Activated CD4-positive, alpha-beta T cell treated with anti-CD3 and anti-CD28 coated beads for 4 hours (primary cell): ENCODE data around the gene PHF20.
"Not testable (repeated sequence)": the region's sequence is repeated elsewhere in the genome, so short reads cannot be mapped to it uniquely, and the experiment has no call there.

Source experiments
- DNase-seq, 2 donors: peaks; one replicate each; pipeline ENCODE4 v3.0.0-alpha.2; 2020

The PHF20 gene

DNA sequence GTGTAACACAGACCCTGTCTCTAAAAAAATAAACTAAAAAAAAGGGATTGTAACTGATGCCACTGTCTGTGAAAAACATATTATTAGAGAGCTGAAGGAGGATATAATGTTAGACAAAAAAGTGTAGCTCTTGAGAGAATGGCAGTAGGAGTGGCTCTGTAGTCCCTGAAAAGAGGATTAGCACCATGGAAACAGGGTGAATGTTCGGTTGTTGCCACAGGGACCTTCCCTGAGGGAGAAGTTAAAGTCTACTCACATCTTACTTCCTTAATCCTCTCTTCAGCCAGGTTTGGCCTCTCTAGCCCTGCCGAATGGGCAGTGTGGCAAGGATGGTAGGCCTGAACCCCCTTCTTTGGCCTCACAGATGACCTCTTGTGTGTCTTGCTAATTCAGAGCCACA, 170.4 kb downstream of the PHF20 start:
- no peak for DNase-seq

DNA sequence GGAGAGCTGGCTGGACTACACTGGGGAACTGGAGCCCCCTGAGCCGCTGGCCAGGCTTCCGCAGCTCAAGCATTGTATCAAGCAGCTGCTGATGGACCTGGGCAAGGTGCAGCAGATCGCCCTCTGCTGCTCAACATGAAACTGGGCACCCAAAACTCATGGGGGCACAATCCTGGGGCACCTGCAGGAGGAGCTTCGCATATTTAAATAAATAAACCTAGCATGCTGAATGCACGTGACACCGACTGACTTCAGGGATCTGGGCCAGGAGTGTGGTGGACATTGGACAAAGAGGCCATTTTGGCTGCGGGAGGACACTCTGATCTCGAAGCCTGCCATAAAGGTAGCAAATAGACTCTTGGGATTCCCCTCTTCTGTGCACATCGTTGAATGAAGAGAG, 175.7 kb downstream of the PHF20 start:
- DNase-seq: peak in 1 of 2 donors; percentile 4

DNA sequence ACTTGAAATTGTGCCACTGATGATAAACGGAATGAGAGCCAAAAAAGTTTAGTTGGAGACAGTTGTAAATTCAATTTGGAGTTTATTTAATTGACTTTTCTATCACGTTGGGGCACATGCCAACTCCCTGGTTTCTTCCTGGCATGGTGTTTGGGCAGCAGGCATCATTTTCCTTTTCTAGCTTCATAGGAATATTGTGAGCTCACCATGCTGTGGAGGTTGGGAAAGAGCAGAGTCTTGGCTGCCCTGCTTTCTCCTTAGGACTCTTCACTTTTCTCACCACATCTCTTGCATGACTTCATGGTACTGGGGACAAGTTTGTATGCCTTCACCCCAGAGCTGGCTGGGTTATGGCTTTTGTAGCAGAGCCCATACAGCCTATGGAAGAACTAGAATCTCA, 176.1 kb downstream of the PHF20 start:
- no peak for DNase-seq

DNA sequence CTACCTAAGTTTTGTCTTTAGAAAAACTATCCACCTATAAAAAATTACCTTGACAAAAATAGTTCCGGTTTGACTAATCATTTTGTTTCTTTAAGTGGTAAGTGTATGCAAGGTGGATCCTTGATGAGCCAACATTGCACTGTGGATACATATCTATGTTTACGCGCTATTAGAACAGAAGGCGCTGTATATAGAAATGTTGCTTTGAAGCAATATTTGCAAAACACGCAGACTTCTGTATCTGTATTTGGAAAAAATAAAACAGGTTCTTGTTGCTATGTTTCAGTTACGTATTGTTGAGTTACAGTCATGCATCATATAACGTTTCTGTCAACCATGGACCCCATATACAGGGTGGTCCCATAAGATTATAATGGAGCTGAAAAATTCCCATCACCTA, 178.3 kb downstream of the PHF20 start:
- DNase-seq: no peak

DNA sequence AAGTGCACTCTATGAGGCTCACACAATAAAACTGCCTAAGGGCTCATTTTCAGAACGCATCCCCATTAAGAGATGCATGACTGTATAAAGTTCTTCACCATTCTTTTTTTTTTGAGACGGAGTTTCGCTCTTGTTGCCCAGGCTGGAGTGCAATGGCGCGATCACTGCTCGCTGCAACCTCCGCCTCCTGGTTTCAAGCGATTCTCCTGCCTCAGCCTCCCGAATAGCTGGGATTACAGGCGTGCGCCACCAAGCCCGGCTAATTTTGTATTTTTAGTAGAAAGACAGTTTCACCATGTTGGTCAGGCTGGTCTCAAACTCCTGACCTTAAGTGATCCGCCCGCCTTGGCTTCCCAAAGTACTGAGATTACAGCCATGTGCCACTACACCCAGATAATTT, 180.3 kb downstream of the PHF20 start:
- not testable (repeated sequence) for DNase-seq

DNA sequence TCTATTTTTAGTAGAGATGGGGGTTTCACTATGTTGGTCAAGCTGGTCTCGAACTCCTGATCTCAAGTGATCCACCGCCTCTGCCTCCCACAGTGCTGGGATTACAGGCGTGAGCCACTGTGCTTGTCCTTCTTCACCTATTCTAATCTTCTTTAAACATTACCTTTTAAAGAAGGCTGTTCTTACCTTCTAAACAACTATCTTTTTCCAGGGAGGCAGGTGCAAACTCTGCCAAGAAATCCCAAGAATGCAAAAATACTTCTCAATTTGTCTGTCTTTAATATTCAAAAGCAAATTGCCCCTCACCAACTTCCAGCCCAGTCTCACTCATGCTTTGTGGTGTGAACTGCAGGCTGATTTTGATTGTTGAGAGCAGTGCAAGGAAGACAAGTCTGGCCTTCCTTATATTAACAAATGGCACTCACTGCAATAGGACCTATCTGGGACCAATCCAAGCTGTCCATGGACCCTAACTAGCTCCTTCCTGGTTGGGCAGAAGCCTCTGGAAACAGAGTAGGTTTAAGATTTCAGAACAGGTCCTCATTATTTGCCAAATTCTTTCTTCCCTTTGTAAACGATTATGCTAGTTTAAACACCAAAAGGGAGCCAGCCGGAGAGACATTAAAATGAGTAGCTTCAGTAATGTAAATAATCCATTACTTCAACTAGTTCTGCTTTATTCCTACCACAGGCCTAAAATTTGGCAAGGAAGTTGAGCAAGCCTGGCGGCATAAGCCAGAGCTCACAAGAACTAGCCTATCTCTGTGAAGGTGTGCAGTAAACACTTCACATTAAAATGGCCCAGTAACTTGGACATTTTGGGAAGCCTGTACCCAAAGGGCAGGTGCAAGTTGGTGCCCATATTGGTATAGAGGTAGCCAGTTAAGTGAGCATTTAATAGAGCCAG, 180.9 kb downstream of the PHF20 start:
- no peak for DNase-seq

DNA sequence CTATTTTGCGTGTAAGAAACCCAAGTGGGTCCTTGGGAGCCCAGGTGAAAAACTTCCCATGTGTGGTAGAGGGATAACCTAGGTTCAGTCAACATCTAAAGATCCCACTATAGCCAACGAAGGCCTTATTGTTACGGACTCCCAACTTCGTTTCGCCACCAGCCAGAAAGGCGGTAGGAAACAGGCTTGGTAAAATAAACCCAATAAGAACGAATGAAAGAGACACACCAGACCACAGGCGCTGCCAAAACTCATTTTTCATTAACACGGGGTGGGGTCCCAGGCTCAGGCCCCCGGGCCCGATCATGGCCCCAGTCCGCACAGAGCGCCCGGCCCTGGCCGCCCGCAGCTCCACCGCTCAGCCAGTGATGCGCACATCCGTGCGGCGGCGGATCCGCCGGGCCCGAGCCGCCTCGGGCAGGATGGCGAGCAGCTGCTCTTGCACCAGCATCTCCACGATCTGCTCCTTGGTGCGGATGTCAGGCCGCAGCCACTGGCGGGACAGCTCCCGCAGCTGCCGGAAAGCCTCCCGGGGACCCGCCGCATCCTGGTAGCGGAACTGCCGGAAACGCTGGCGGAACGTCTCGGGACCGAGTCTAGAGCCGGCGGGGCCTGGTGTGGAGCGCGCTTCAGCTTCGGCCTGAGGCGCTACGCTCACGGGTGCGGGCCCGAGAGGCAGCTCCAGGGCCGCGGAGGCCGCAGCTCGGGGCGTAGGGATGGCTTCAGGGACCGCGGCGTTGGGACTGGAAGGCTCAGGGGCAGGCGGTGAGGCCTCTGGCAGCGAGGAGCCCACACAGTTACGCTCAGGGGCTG, 181.8 kb downstream of the PHF20 start:
- DNase-seq: peak; percentile 46 to 62

DNA sequence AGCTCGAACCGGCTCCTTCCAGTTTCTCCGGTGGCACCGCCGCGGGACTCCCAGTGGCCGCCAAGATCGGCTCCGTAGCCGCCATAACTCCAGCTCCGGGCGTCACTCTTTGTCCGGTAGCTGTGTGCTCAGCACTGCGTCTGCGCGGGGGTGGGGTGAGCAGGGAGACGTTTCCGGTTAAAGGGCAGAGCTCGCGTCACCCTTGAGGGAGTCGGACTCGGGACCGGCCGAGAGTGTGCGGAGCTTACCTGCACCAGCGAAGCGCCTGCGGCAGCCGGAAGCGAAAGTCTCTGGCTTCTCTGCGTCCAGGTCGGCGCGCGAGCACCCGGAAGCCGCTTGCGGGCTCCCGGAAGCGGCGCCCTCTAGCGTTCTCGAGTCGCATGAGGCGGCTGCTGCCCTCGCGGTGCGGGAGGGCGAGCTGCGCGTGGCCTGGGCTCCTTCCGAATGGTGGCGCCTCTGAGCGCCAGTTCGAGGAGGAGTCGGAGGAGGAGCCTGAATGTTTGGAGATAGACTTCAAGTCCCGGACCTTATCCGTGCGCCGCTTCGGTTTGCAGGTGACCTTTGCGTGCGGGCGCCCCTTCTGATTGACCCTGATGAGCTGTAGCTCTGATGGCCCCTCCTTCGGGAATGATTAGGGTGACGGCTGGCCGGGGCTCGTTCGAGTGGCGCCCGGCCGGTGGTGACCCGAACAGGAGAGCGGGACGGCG, 182.5 kb downstream of the PHF20 start, which contains the start of gene SCAND1:
Gene SCAND1, minus strand, starts transcription at position 303 of the 707 bp plus-strand sequence. Its CDS starts 218 bp downstream, at position 85.
- DNase-seq: peak; percentile 92 to 97

DNA sequence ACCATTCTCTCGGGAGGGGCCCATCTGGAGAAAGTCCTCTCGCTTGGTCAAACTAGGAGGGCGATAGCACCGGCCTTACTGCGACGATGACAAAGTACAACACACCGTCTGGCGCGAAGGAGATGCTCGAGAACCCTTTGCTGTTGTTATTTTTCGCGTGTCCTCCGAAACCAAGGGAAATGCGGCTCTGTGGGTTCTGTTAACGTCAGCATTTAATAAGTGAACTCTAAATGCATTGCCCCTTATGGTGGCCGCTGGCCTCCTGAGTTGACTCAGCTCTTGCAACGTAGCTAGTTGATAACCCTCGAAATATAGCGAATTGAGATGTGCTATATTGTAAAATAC, 183.1 kb downstream of the PHF20 start:
- DNase-seq: no peak

DNA sequence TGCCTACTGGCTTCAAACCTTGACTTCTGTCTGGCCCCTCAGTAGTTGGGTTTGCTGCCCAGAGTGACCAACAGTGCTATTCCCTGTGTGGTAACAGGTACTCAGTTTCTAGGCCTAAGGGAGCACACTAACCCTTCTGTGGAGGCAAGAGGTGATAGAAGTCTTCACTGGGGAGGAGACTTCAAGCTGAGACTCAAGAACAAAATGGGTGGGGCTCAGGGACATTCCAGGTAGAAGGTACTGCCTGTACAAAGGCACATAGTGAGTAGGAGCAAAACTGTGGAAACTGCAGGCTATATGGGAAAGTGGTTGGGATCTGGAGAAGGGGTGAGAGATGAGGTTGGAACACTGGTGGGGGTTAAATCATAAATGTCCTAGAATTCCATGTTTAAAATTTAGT, 184.8 kb downstream of the PHF20 start:
- DNase-seq: no peak

DNA sequence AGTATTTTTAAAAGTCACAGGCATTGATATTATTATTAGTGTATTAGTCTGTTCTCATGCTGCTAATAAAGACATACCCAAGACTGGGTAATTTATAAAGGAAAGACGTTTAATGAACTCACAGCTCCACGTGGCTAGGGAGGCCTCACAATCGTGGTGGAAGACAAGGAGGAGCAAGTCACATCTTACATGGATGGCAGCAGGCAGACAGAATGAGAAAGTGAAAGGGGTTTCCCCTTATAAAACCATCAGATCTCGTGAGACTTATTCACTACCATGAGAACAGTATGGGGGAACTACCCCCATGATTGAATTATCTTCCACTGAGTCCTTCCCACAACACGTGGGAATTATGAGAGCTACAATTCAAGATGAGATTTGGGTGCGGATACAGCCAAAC, 187.5 kb downstream of the PHF20 start:
- DNase-seq: not testable (repeated sequence)

DNA sequence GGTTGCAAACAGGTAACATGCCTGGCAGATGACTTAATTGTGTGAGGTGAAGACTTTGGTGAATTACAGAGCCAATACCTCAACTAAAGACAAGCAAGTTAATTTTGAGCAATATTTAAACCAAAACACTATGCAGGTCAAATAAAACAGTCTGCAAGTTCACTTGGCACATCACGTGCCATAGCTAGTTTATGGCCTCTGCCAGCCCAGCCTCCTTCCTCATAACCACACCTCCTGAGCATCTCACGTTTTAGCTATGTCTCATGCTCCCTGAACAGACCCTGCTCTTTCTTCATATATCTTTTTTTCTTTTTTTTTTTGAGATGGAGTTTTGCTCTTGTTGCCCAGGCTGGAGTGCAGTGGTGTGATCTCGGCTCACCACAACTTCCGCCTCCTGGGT, 192.1 kb downstream of the PHF20 start:
- no peak for DNase-seq

DNA sequence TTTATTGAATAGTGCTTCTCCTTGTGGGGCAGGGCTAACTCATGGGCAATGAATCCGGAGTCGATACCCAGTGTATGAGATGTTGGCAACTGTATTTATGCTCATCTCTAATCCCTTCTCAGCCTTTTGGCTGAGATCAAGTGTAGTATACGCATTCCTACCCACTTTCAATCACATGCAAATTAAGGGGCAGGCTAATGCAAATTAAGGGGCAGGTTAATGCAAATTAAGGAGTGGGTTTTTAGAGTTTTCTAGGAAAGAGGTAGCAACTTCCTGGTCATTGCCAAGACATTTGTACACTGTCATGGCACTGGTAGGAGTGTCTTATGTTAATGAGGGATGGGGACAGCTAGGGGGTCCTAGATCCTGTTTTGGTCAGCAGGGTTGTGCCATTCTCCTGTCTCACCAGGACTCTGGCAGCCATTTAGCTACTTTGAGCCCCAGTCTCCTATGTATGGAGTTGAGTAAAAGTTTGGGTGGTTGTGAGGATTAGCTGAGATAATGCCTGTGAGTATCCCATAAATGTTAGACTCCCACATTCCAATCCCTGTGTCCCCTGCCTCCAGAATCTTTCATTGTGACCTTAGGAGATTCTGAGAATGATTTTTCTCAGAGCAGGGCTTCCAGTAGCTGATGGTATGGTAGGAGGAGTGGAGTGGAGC, 196.3 kb downstream of the PHF20 start, which contains the start of gene CNBD2:
Gene CNBD2, plus strand, starts transcription at position 612 of the 662 bp plus-strand sequence. CDS start 173 bp downstream, outside the sequence.
- DNase-seq: no peak

DNA sequence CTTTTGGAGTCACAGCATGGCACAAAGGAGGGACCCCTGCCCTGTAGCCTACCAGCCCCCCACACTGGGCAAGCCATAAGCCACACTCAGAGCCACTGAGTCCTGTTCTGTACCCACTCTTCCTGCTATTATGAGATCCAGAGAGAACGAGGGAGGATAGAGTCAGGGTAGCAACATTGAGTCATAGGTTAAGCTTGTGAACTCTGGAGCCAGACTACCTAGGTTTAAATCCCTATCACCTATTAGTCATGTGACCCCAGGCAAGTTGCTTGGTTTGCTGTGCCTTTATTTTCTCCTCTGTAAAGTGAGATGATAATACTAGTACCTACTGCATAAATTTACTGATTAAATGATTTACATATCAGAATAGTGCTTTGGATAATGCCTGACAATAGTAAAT, 197.1 kb downstream of the PHF20 start:
- DNase-seq: no peak

DNA sequence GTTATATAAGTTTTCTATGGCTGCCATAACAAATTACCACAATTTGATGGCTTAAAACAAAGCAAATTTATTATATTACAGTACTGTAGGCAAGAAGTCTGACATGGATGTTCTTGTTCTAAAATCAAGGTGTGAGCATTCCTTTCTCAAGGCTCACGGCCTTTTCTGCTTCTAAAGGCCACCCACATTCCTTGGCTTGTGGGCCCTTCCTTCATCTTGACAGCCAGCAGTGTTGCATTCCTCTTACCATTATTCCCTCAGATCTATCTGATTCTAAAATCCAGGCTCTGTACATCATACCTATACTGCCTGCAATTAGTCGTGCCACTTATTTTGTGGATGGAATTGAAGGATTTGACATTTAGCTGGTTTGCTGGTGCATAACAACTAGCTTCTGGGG, 200.2 kb downstream of the PHF20 start:
- DNase-seq: no peak

DNA sequence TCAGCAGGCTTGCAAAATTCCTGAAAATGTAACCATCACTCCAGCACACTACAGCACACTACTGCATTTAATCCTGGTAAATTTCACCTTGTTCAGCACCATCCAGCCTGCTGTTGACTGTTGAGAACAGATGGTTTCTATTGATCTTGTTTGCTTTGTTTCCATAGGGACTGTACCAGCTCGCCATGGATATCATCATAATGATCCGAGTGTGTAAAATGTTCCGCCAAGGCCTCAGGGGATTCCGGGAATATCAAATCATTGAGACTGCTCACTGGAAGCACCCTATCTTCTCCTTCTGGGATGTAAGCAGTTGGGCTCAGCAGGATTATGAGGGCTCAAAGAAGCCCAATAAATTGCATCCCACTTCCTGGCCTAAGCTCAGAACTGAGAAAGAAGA, 200.6 kb downstream of the PHF20 start:
- no peak for DNase-seq

DNA sequence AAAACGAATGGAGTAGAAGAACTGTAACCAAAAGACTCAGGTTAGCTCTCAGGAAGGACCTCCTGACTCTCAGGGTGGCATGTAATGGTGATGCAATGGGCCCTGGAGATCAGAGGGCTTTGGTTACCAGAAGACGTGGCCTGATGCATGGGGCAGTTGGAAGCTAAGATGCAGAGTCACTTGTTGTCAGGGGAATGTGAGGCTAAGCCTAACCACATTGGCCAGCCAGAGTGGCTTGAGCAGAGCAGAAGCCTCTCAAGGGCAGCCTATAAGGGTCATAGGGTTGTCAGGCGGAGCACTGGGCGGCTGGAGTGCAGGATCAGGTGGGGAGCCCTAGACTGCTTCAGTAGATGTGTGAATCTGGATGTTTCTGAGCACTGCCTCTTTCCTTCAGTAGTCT, 202.4 kb downstream of the PHF20 start:
- no peak for DNase-seq

DNA sequence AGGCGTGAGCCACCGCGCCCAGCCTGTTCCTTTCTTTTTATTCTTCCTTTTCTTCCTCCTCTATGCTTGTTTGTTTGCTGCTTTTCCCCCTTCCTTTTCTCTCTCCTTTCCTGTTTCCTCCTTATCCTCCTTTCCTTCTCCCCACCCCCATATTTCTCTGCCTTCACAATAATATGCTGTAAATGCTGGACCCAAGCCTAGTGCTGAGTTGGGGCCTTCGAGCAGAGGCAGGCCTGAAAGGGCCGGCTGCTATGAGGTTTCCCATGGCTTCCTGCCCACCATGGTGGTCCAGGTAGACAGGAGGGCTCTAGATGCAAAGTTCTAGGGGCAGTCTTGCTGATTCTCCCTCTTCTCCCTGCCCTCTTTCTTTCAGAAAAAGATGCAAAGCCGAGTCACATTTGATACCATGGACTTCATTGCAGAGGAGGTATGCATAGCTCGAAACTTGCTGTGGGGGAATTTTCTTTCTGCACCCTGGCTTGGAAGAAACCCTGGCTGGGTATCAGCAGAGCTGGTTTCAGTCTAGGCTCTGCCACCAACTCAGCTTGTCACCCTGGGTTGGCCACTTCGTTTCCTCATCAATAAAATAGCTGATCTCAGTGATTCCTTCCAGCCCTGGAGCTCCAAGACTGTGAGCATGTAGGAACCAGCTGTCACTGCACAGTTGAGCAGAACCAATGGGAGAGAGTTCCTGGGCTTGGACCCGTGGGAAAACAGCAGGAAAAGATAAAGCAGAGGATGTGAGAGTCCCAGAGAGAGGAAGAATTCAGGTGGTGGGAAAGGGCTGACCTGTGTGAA, 204.0 kb downstream of the PHF20 start:
- no peak for DNase-seq

DNA sequence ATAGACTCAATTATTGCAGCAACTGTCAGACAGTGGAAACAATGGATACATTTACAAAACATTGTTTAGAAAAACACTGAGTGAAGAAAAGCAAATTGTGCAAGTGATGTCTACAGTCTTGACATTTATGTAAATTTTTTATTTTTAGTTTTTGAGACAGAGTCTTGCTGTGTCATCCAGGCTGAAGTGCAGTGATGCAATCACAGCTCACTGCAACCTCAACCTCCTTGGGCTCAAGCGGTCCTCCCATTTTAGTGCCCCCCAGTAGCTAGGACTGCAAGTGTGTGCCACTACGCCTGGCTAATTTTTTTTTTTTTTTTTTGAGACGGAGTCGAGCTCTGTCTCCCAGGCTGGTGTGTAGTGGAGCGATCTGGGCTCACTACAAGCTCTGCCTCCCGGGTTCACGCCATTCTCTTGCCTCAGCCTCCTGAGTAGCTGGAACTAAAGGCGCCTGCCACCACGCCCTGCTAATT, 206.3 kb downstream of the PHF20 start:
- DNase-seq: no peak

DNA sequence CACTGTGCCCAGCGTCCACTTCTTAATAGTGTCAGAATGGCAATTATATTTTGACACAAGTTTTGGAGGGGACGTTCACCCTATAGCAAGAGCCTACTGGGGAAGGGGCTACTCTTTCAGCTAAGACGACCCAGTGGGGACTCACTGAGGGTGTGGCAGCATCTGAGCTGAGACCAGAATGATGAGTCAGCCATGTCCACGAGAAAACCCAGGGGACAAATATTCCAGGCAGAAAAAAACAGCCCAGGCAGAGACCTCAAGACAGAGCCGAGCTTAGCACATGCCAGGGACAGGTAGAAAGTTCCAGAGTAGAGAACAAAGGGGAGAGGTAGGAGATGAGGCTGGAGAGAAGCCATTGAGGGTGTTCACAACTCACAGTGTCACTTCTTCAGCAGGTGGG, 207.7 kb downstream of the PHF20 start:
- DNase-seq: no peak

DNA sequence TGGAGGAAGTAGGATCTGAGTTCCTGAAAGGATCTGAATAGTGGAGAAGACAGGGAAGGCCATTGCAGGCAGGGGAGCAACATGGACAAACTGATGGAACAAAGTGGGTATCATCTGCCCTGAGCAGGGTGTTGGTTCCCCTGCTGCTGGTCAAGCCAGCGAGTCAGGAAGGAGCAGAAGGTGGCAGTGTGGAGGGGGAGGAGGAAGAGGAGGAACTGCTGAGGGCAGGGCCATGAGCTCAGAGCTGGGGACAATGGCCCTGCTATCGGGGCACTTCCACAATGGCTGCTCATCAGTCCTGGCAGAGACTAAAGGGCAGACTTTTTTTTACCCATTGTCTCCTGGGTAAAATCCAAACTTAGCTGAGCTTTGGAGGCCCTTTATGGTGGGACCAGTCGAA, 210.2 kb downstream of the PHF20 start:
- DNase-seq: no peak

DNA sequence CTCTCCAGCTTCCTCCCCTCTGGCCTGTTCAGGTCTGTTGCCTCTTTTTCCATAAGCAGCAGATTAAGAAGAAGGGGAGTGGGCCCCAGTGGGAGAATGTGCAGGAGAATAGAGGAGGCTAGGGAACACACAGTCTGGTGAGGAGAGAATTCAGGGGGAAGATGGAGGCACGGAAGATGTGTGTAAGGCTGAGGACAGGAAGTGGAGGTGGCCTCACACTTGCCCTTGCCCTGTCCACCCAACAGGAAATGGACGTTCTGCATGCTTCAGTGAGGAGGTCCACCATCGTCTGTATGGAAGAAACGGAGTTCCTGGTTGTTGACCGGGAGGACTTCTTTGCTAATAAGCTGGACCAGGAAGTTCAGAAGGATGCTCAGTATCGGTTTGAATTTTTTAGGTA, 212.6 kb downstream of the PHF20 start:
- DNase-seq: no peak
